Measurements from ENCODE around the gene PCNT.

PCNT gene

GRCh38 chr21:46477765-46478164 is 153.8 kb downstream of the PCNT start:
- no peak for DNase-seq (ENCODE audit: low spot score)

GRCh38 chr21:46478910-46479309 is 155.0 kb downstream of the PCNT start:
- DNase-seq (ENCODE audit: low spot score): no peak

GRCh38 chr21:46480466-46480865 is 156.5 kb downstream of the PCNT start:
- DNase-seq (ENCODE audit: low spot score): no peak

- no peak for DNase-seq (ENCODE audit: low spot score)
Observed at GRCh38 chr21:46482225-46482845, 158.4 kb downstream of the PCNT start.

GRCh38 chr21:46482846-46483231 is 158.9 kb downstream of the PCNT start:
- no peak for DNase-seq (ENCODE audit: low spot score)

- DNase-seq (ENCODE audit: low spot score): no peak
Observed at GRCh38 chr21:46483300-46484295, 159.6 kb downstream of the PCNT start.

GRCh38 chr21:46486481-46487126 is 162.6 kb downstream of the PCNT start:
- DNase-seq (ENCODE audit: low spot score): no peak

- DNase-seq (ENCODE audit: low spot score): no peak
Observed at GRCh38 chr21:46489162-46489663, 165.3 kb downstream of the PCNT start.

GRCh38 chr21:46489800-46490199 is 165.8 kb downstream of the PCNT start:
- no peak for DNase-seq (ENCODE audit: low spot score)

- no peak for DNase-seq (ENCODE audit: low spot score)
Observed at GRCh38 chr21:46491553-46491952, 167.6 kb downstream of the PCNT start.

- DNase-seq (ENCODE audit: low spot score): no peak
Observed at GRCh38 chr21:46492851-46493250, 168.9 kb downstream of the PCNT start.

- DNase-seq (ENCODE audit: low spot score): no peak
Observed at GRCh38 chr21:46493828-46494227, 169.9 kb downstream of the PCNT start.

Measured in SK-N-DZ (cell line).